ENCODE measurements around the gene EED. TPM values are rescaled to one million over a fixed set of nuclear protein-coding genes. Genes with fewer than 3 reads are reported as not detected.
A peak's percentile ranks its signal among the peaks of the same experiment; 100 is the strongest.

EED gene
- polyA plus RNA-seq (2011; rRNA removed) (11.9 and 17.5 TPM in 2 replicates), polyA minus RNA-seq (2011; rRNA and poly(A)+ RNA removed) (11.4 and 16.4 TPM in 2 replicates)

GRCh38 chr11:86244522-86245368, at the start of gene EED:
TSS of gene EED (plus strand) at chr11:86244753. CDS start at chr11:86245230, 477 bp downstream.
- H3K9me3 ChIP-seq (ENCODE audit: control insufficient read depth, insufficient read depth, low read length), result no peaks in the 10 kb centered on the region
- CTCF ChIA-PET, result no interaction called here
- TF ChIP-seq CTCF (IDR thresholded peaks at IDR 0.05; ENCODE audit: low read depth, low read length), result no peak
- peak within 1 kb of the TSS; percentile 97 for H3K27ac ChIP-seq (ENCODE audit: low read depth, low read length)
- POLR2A ChIA-PET, result interaction anchor here (0.7 to 1.4 kb wide), 10 partner anchors 9 to 390 kb away, joined by 3 to 12 read pairs (median 3); partner anchors contain the start of genes CCDC83 and PICALM
- peak; percentile 85 for DNase-seq (ENCODE audit: low read depth, low spot score)
- H3K27me3 ChIP-seq (ENCODE audit: control insufficient read depth, insufficient read depth, low read length), result no peaks in the 10 kb centered on the region
- H3K4me3 ChIP-seq (ENCODE audit: low read depth, low read length), result peak within 1 kb of the TSS; percentile 86

- Histone ChIP-seq H3K27ac (ENCODE audit: low read depth, low read length) (no peak overlapping the region), H3K4me3 (ENCODE audit: low read depth, low read length) (no peak overlapping the region), H3K9me3 (ENCODE audit: control insufficient read depth, insufficient read depth, low read length) (no peaks in the 10 kb centered on the region), H3K27me3 (ENCODE audit: control insufficient read depth, insufficient read depth, low read length) (no peaks in the 10 kb centered on the region)
- CTCF ChIA-PET, result interaction anchor here (0.6 to 2.5 kb wide), 8 partner anchors 9 to 340 kb away, joined by 3 to 19 read pairs (median 6); partner anchors contain the start of gene CCDC83
- no peak for DNase-seq (ENCODE audit: low read depth, low spot score)
- POLR2A ChIA-PET, result no interaction called here
- no peak for TF ChIP-seq CTCF (IDR thresholded peaks at IDR 0.05; ENCODE audit: low read depth, low read length)
Measured at GRCh38 chr11:86194998-86195397, 49.6 kb upstream of the EED start.

- TF ChIP-seq CTCF (IDR thresholded peaks at IDR 0.05; ENCODE audit: low read depth, low read length), result no peak
- ChIA-PET CTCF (interaction anchor here (1.0 to 2.1 kb wide), 3 partner anchors 154 to 341 kb away, joined by 4 to 7 read pairs (median 6); partner anchors contain the start of gene CCDC83), POLR2A (no interaction called here)
- Histone ChIP-seq H3K27me3 (ENCODE audit: control insufficient read depth, insufficient read depth, low read length) (no peaks in the 10 kb centered on the region), H3K27ac (ENCODE audit: low read depth, low read length) (no peak overlapping the region), H3K9me3 (ENCODE audit: control insufficient read depth, insufficient read depth, low read length) (no peaks in the 10 kb centered on the region), H3K4me3 (ENCODE audit: low read depth, low read length) (no peak overlapping the region)
- DNase-seq (ENCODE audit: low read depth, low spot score), result no peak
Measured at GRCh38 chr11:86196085-86196696, 48.4 kb upstream of the EED start.

- no peak overlapping the region for H3K4me3 ChIP-seq (ENCODE audit: low read depth, low read length)
- ChIA-PET CTCF (interaction anchor here (2.1 kb wide), 1 partner anchor 155 kb away, joined by 7 read pairs; no protein-coding TSS in a partner anchor), POLR2A (no interaction called here)
- no peak overlapping the region for H3K27ac ChIP-seq (ENCODE audit: low read depth, low read length)
- TF ChIP-seq CTCF (IDR thresholded peaks at IDR 0.05; ENCODE audit: low read depth, low read length), result no peak
- no peak for DNase-seq (ENCODE audit: low read depth, low spot score)
- no peaks in the 10 kb centered on the region for H3K9me3 ChIP-seq (ENCODE audit: control insufficient read depth, insufficient read depth, low read length)
- no peaks in the 10 kb centered on the region for H3K27me3 ChIP-seq (ENCODE audit: control insufficient read depth, insufficient read depth, low read length)
Measured at GRCh38 chr11:86196913-86197312, 47.6 kb upstream of the EED start.
